SK-N-SH (cell line): ENCODE results near the gene GSTM2.

Source experiments
- EP300 ChIP-seq, 2 experiments: IDR thresholded peaks; 2 replicates each; pipeline versions ENCODE4 v1.4.0 to v1.6.1; 2012; ENCODE audit warnings: borderline replicate concordance in 1 of 2, low read depth in 1 of 2, low read length in 1 of 2
- EZH2phosphoT487 ChIP-seq: fragments of 200-600 bp; sonication (generic); IDR thresholded peaks from 2 replicates; pipeline ENCODE4 v1.6.1; 2017; ENCODE audit warnings: low read depth, mixed run types, mild to moderate bottlenecking, antibody characterized with exemption, moderate library complexity, borderline replicate concordance
- PBX3 ChIP-seq: IDR thresholded peaks from 2 replicates; pipeline ENCODE4; 2012
- POLR2AphosphoS5 ChIP-seq: IDR thresholded peaks from 2 replicates; pipeline ENCODE4 v1.6.1; 2012; ENCODE audit warnings: low read depth, low read length
- RAD21 ChIP-seq: IDR thresholded peaks from 2 replicates; pipeline ENCODE4 v1.6.1; 2012; ENCODE audit warnings: mild to moderate bottlenecking, low read length
- REST ChIP-seq: IDR thresholded peaks from 2 replicates; pipeline ENCODE4 v1.6.1; 2012; ENCODE audit warnings: mild to moderate bottlenecking, low read depth, low read length, moderate library complexity
- TAF1 ChIP-seq: IDR thresholded peaks from 2 replicates; pipeline ENCODE4 v1.6.1; 2012; ENCODE audit warnings: low read depth, mild to moderate bottlenecking, low read length, moderate library complexity, borderline replicate concordance
- USF1 ChIP-seq: IDR thresholded peaks from 2 replicates; pipeline ENCODE4 v1.4.0; 2012; ENCODE audit warnings: low read depth, borderline replicate concordance
- USF2 ChIP-seq: fragments of 150-350 bp; IDR thresholded peaks from 2 replicates; pipeline ENCODE4 v1.6.1; 2017; ENCODE audit warnings: antibody characterized with exemption, low read length, low read depth, borderline replicate concordance
- YY1 ChIP-seq: IDR thresholded peaks from 2 replicates; pipeline ENCODE4 v1.4.0; 2012; ENCODE audit warnings: low read depth, mild to moderate bottlenecking
- TF ChIP-seq, protein P1 (sequence below): IDR thresholded peaks from 2 replicates; pipeline ENCODE4 v1.4.0; 2012; ENCODE audit warnings: low read depth
- TF ChIP-seq, protein P2 (sequence below): fragments of 200-600 bp; sonication (generic); IDR thresholded peaks from 2 replicates; pipeline ENCODE4 v1.6.1; 2017; ENCODE audit warnings: antibody characterized with exemption, mild to moderate bottlenecking, moderate library complexity
- TF ChIP-seq, protein P3 (sequence below): fragments of 150-350 bp; IDR thresholded peaks from 2 replicates; pipeline ENCODE4 v1.6.1; 2016; ENCODE audit warnings: mild to moderate bottlenecking, low read depth, low read length

DNA sequence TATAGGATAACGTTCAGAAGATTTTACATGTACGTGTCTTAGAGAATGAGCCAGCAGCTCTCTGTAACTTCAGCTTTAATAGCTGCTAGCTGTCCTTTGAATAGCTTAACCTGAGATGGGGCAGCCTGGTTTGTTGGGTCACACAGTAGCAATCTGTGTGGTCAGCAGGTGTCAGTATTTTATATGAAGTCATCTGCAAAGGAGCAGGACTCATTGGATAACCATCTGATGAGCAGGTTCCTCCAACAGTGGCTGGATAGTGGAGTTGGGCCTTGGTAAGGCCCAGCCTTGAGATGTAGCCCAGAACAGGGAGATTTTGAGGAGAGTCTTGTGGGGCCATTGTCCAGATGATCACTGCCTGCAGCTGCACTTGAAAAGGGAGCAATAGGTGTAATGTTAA is 50.6 kb downstream of the GSTM2 start:
- no peak for TF ChIP-seq USF1
- TF ChIP-seq, protein P1, sequence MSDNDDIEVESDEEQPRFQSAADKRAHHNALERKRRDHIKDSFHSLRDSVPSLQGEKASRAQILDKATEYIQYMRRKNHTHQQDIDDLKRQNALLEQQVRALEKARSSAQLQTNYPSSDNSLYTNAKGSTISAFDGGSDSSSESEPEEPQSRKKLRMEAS = no peak
- no peak for TF ChIP-seq YY1
- TF ChIP-seq, protein P2, sequence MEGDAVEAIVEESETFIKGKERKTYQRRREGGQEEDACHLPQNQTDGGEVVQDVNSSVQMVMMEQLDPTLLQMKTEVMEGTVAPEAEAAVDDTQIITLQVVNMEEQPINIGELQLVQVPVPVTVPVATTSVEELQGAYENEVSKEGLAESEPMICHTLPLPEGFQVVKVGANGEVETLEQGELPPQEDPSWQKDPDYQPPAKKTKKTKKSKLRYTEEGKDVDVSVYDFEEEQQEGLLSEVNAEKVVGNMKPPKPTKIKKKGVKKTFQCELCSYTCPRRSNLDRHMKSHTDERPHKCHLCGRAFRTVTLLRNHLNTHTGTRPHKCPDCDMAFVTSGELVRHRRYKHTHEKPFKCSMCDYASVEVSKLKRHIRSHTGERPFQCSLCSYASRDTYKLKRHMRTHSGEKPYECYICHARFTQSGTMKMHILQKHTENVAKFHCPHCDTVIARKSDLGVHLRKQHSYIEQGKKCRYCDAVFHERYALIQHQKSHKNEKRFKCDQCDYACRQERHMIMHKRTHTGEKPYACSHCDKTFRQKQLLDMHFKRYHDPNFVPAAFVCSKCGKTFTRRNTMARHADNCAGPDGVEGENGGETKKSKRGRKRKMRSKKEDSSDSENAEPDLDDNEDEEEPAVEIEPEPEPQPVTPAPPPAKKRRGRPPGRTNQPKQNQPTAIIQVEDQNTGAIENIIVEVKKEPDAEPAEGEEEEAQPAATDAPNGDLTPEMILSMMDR = no peak
- TF ChIP-seq EZH2phosphoT487 = no peak
- no peak for TF ChIP-seq EP300 (IDR thresholded peaks at IDR 0.05; ENCODE audit: borderline replicate concordance in 1 of 2, low read depth in 1 of 2, low read length in 1 of 2)
- TF ChIP-seq TAF1 = no peak
- TF ChIP-seq, protein P3, sequence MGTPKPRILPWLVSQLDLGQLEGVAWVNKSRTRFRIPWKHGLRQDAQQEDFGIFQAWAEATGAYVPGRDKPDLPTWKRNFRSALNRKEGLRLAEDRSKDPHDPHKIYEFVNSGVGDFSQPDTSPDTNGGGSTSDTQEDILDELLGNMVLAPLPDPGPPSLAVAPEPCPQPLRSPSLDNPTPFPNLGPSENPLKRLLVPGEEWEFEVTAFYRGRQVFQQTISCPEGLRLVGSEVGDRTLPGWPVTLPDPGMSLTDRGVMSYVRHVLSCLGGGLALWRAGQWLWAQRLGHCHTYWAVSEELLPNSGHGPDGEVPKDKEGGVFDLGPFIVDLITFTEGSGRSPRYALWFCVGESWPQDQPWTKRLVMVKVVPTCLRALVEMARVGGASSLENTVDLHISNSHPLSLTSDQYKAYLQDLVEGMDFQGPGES = no peak
- no peak for TF ChIP-seq REST
- TF ChIP-seq PBX3 = no peak
- TF ChIP-seq RAD21 = peak; percentile 40; the same call in 1 of the 2 replicates
- TF ChIP-seq POLR2AphosphoS5 = no peak
- TF ChIP-seq USF2 = no peak
